HFFc6 (cell line): ENCODE data around the gene NDC1. TPM values are rescaled to one million over a fixed set of nuclear protein-coding genes. Genes with fewer than 3 reads are reported as not detected.
A peak's percentile ranks its signal among the peaks of the same experiment; 100 is the strongest.

Source experiments
- DNase-seq: peaks from one replicate; pipeline ENCODE4 v3.0.0-alpha.2; 2018
- H3K27ac Mint-ChIP-seq: 2 replicates; pipeline ENCODE4 v1.8.0; 2020; ENCODE audit warnings: mild to moderate bottlenecking, mixed read lengths
- H3K27me3 Mint-ChIP-seq: 2 replicates; pipeline ENCODE4 v1.8.0; 2021; ENCODE audit warnings: mild to moderate bottlenecking, moderate library complexity, mixed read lengths; ENCODE audit not compliant: insufficient read depth
- H3K36me3 Mint-ChIP-seq: 2 replicates; pipeline ENCODE4 v1.8.0; 2021; ENCODE audit warnings: low read depth, mixed read lengths
- H3K4me1 Mint-ChIP-seq: 2 replicates; pipeline ENCODE4 v1.8.0; 2020; ENCODE audit warnings: low read depth, mixed read lengths
- H3K4me3 Mint-ChIP-seq: 2 replicates; pipeline ENCODE4 v1.8.0; 2020; ENCODE audit warnings: mild to moderate bottlenecking, moderate library complexity, mixed read lengths
- H3K9me3 Mint-ChIP-seq: 2 replicates; pipeline ENCODE4 v1.8.0; 2020; ENCODE audit warnings: mild to moderate bottlenecking, mixed read lengths
- CTCF ChIP-seq: fragments of 200-600 bp; sonication (generic); IDR thresholded peaks from 2 replicates; pipeline ENCODE4 v1.5.0; 2021; ENCODE audit warnings: antibody characterized with exemption, mild to moderate bottlenecking
- total RNA-seq, 6 experiments: library from RNA; stranded (reverse); fragmentation: NEBNext Ultra II Directional; extraction: Animal tissue kit (Norgen Biotek cat#: 25700); gene quantifications; 2 replicates in 1 of 6; 3 replicates in 5 of 6; pipeline ENCODE4 v1.2.3, GENCODE V29; 2021

The NDC1 gene
- total RNA-seq, 6 experiments from 2014 or later = 15.3 to 27.2 (median 22.7) TPM

- TF ChIP-seq CTCF = no peak
- H3K36me3 Mint-ChIP-seq = peaks cover 12% of the 10 kb centered on the region
- peaks cover 5% of the 10 kb centered on the region for H3K27me3 Mint-ChIP-seq
- no peak overlapping the region for H3K27ac Mint-ChIP-seq
- no peaks in the 10 kb centered on the region; the same call in none of the 2 replicates for H3K9me3 Mint-ChIP-seq
- H3K4me3 Mint-ChIP-seq = no peak overlapping the region
- H3K4me1 Mint-ChIP-seq = peaks cover 13% of the 10 kb centered on the region
- no peak for DNase-seq
These were observed 110.5 kb downstream of the NDC1 start for GRCh38 chr1:53727461-53728092.

DNA sequence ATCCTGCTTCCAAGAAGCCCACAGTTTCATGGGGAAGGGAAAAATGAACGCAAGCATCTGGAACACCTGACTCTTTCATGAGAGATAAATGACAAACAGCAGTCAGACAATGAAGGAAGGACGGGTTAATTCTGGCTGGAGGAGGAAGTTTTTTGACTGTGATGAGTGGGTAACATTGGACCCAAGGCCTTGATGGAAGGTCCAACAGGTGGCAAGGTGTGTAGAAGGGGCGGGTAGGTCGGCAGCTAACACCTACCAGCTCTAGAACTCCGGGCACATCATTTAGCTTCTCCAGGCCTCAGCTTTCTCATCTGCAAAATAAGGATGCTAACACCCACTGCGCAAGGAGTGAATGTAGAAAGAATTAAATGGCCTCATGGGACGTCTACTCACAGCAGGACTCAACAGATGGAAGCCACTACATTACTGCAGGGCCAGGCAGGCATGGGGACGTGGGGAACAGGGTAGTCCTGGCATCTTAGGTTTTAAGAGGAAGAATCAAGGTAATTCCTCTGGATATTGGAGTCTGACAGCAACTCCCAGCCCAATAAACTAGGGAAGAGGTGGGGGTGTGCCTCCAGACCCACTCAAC lies 112.0 kb downstream of the NDC1 start:
- Mint-ChIP-seq H3K27me3 (peaks cover 5% of the 10 kb centered on the region), H3K4me3 (no peak overlapping the region), H3K9me3 (no peaks in the 10 kb centered on the region; the same call in none of the 2 replicates), H3K27ac (no peak overlapping the region), H3K4me1 (no peaks in the 10 kb centered on the region; the same call in 1 of the 2 replicates), H3K36me3 (peaks cover 5% of the 10 kb centered on the region)
- no peak for TF ChIP-seq CTCF
- DNase-seq = no peak

GRCh38 chr1:53725238-53725689 lies 112.8 kb downstream of the NDC1 start:
- DNase-seq = no peak
- Mint-ChIP-seq H3K4me1 (no peaks in the 10 kb centered on the region; the same call in 1 of the 2 replicates), H3K27me3 (peaks cover 5% of the 10 kb centered on the region), H3K4me3 (no peak overlapping the region), H3K9me3 (no peaks in the 10 kb centered on the region; the same call in none of the 2 replicates), H3K27ac (no peak overlapping the region), H3K36me3 (peaks cover 5% of the 10 kb centered on the region)
- TF ChIP-seq CTCF = peak; percentile 21; the same call in 1 of the 2 replicates

- H3K27me3 Mint-ChIP-seq = peaks cover 4% of the 10 kb centered on the region
- no peak overlapping the region for H3K4me3 Mint-ChIP-seq
- TF ChIP-seq CTCF = no peak
- H3K36me3 Mint-ChIP-seq = peaks cover under 1% of the 10 kb centered on the region; the same call in 1 of the 2 replicates
- DNase-seq = no peak
- H3K9me3 Mint-ChIP-seq = no peaks in the 10 kb centered on the region; the same call in 1 of the 2 replicates
- no peaks in the 10 kb centered on the region for H3K4me1 Mint-ChIP-seq
- no peak overlapping the region for H3K27ac Mint-ChIP-seq
These were observed 116.1 kb downstream of the NDC1 start for GRCh38 chr1:53722025-53722424.

GRCh38 chr1:53721088-53721487 lies 117.0 kb downstream of the NDC1 start:
- Mint-ChIP-seq H3K36me3 (no peaks in the 10 kb centered on the region), H3K27ac (no peak overlapping the region), H3K27me3 (peaks cover 4% of the 10 kb centered on the region), H3K4me1 (no peaks in the 10 kb centered on the region), H3K4me3 (no peak overlapping the region), H3K9me3 (no peaks in the 10 kb centered on the region)
- no peak for TF ChIP-seq CTCF
- no peak for DNase-seq
